Large intestine (tissue), 3 donors: ENCODE data around the gene HCAR1. TPM values are rescaled to one million over a fixed set of nuclear protein-coding genes. Genes with fewer than 3 reads are reported as not detected.
"Not testable (repeated sequence)": the region's sequence is repeated elsewhere in the genome, so short reads cannot be mapped to it uniquely, and the experiment has no call there.

Experiments
- DNase-seq, 2 donors: peaks; one replicate each; pipeline versions ENCODE4 v3.0.0 to v3.0.0-alpha.2; 2013
- H3K27ac ChIP-seq: one replicate; pipeline ENCODE4 v1.5.1; 2013; ENCODE audit warnings: low read length
- H3K27me3 ChIP-seq: 2 replicates; pipeline ENCODE4 v1.6.1; 2013; ENCODE audit warnings: low read length; ENCODE audit not compliant: control insufficient read depth, insufficient read depth
- H3K36me3 ChIP-seq: 2 replicates; pipeline ENCODE4 v1.6.1; 2013; ENCODE audit warnings: low read length; ENCODE audit not compliant: control insufficient read depth, insufficient read depth
- H3K4me1 ChIP-seq: one replicate; pipeline ENCODE4 v1.6.1; 2013; ENCODE audit warnings: low read length; ENCODE audit not compliant: control insufficient read depth, insufficient read depth
- H3K4me3 ChIP-seq: one replicate; pipeline ENCODE4 v1.5.1; 2013; ENCODE audit warnings: low read length
- H3K9me3 ChIP-seq: one replicate; pipeline ENCODE4 v1.6.1; 2013; ENCODE audit warnings: mild to moderate bottlenecking, low read depth, low read length, moderate library complexity; ENCODE audit not compliant: control insufficient read depth
- WGBS: methylation state at CpG from one replicate; pipeline ENCODE4 v1.1.5; 2013; ENCODE audit warnings: low lambda C conversion rate; ENCODE audit not compliant: insufficient coverage; 5-methylcytosine and 5-hydroxymethylcytosine counted together
- polyA plus RNA-seq: library from polyadenylated mRNA; unstranded; fragments of 120-200 nt; gene quantifications from one replicate; pipeline ENCODE4 v1.2.1, GENCODE V29; 2013

The HCAR1 gene
- polyA plus RNA-seq, 1 donor: 0.46 TPM

DNA sequence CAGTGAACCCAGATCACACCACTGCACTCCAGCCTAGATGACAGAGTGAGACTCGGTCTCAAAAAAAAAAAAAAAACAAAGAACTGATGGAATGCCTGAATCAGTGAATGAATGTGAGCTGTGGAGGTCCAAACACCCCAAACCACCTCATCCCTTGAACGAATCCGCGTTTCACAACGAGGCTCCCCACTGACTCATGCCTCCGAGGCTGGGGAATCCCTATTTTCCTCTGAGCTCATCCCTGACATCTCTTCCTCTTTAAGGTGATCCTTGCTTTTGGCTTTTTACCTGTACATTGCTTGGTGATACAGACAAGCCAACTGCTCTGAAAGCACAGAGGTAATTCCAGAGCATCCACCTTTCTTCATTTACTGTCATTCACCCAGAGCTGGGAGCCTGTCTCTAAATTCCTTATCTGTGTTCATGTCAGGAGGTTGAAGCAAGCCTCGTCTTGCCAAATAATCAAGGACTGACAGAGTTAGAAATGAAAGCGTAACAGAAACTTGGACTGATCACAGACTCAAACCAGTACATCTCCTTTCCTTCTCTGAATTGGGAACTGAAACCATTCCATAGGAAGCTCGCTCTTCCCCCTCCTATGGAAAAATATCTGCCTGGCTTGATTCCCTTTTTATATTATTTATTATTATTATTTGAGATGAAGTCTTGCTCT is 30.5 kb downstream of the HCAR1 start:
- H3K27ac ChIP-seq, H3K4me3 ChIP-seq, H3K4me1 ChIP-seq, H3K9me3 ChIP-seq, H3K36me3 ChIP-seq, H3K27me3 ChIP-seq, DNase-seq: not testable (repeated sequence)
- no CpG with 5 or more reads among the region's 9 CpGs for WGBS

DNA sequence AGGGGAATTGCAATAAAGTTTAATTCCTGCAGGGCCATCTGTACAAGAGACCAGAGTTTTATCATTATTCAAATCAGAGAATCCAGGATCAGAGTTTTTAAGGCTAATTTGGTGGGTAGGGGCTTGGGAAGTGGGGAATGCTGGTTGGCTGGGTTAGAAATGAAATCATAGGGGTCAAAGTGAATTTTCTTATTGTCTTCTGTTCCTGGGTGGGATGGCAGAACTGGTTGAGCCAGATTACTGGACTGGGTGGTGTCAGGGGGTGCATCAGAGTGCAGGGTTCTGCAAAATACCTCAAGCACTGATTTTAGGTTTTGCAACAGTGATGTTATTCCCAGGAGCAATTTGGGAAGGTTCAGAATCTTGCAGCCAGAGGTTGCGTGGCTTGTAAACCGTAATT is 33.7 kb downstream of the HCAR1 start:
- not testable (repeated sequence) for DNase-seq, H3K27me3 ChIP-seq, H3K9me3 ChIP-seq, H3K27ac ChIP-seq, H3K36me3 ChIP-seq, H3K4me3 ChIP-seq, H3K4me1 ChIP-seq
- no CpG with 5 or more reads among the region's 2 CpGs for WGBS

DNA sequence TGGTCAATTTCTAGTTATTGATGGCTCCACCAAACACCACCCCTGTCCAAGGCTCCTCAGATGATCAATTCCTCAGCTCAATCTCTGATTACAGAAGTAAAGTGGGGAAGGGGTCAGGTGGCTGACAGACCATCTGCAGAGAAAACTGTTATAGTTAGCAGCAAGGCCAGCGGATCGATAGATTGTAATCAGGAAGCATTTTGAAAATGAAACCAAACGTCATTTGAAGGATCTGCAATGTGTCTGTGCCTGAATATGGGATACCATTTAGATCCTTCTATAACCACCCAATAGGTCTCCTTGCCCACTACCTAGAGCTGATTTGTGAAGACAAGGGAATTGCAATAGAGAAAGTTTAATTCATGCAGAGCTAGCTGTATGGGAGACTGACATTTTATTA is 39.1 kb downstream of the HCAR1 start:
- no CpG with 5 or more reads among the region's 3 CpGs for WGBS
- Histone ChIP-seq H3K9me3 (no peaks in the 10 kb centered on the region), H3K27ac (no peak overlapping the region), H3K36me3 (no peaks in the 10 kb centered on the region), H3K4me3 (no peak overlapping the region), H3K27me3 (no peaks in the 10 kb centered on the region), H3K4me1 (no peaks in the 10 kb centered on the region)
- no peak for DNase-seq

DNA sequence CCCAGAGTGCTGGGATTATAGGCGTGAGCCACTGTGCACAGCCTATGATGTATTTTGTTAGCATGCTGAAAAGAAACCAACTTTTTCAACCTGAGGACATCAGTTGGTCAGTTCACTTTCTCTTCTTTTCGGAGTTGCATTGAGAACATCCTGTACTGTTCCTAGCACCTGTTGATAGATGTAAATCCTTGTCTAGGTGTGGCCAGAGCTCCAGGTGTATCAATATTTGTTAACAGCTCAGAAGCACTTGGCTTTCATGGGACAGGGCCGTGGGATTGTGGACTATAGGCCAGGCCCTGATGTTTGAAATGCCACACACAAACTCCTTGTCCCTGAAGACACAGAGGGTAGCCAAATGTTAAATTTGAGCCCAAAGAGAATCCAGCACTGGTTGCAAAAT is 42.4 kb downstream of the HCAR1 start:
- no peak overlapping the region for H3K27ac ChIP-seq
- H3K36me3 ChIP-seq: no peaks in the 10 kb centered on the region
- no peak overlapping the region for H3K4me3 ChIP-seq
- DNase-seq: peak in 1 of 2 donors; percentile 6
- H3K27me3 ChIP-seq: no peaks in the 10 kb centered on the region
- no peaks in the 10 kb centered on the region for H3K9me3 ChIP-seq
- H3K4me1 ChIP-seq: no peaks in the 10 kb centered on the region
- WGBS: no CpG with 5 or more reads among the region's 3 CpGs

- no CpG with 5 or more reads among the region's 5 CpGs for WGBS
Observed at GRCh38 chr12:122687086-122687485, 43.6 kb downstream of the HCAR1 start.

DNA sequence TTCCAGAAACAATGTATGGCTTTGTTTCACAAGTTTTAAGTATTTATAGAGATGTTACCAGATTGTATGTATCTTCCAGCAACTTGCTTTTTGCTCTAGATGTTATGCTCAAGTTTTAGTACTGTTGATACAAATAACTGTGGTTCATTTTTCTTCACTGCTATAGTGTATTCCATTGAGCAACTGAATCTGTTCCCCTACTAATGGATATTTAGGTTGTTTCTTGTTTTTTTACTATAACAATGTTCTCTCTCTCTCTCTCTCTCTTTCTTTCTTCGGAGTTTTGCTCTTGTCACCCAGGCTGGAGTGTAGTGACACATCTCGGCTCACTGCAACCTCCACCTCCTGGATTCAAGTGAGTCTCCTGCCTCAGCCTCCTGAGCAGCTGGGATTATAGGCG is 44.1 kb downstream of the HCAR1 start:
- DNase-seq: no peak
- H3K27me3 ChIP-seq: no peaks in the 10 kb centered on the region
- no peak overlapping the region for H3K27ac ChIP-seq
- no peaks in the 10 kb centered on the region for H3K9me3 ChIP-seq
- H3K4me1 ChIP-seq: no peaks in the 10 kb centered on the region
- H3K4me3 ChIP-seq: no peak overlapping the region
- H3K36me3 ChIP-seq: no peaks in the 10 kb centered on the region
- WGBS: 100% methylated on average over 1 of the region's 3 CpGs

More at GRCh38 chr12:122687086-122687485, 43.6 kb downstream of the HCAR1 start:
- Histone ChIP-seq H3K36me3 (no peaks in the 10 kb centered on the region), H3K9me3 (no peaks in the 10 kb centered on the region), H3K4me3 (no peak overlapping the region), H3K27me3 (no peaks in the 10 kb centered on the region), H3K4me1 (no peaks in the 10 kb centered on the region), H3K27ac (no peak overlapping the region)
- no peak for DNase-seq

GRCh38 chr12:122684297-122684813 is 46.3 kb downstream of the HCAR1 start:
- 57% methylated on average over 1 of the region's 5 CpGs for WGBS
- Histone ChIP-seq H3K36me3 (no peaks in the 10 kb centered on the region), H3K9me3 (no peaks in the 10 kb centered on the region), H3K27ac (no peak overlapping the region), H3K4me3 (no peak overlapping the region), H3K4me1 (no peaks in the 10 kb centered on the region), H3K27me3 (no peaks in the 10 kb centered on the region)
- no peak for DNase-seq

GRCh38 chr12:122681814-122682213 is 48.8 kb downstream of the HCAR1 start:
- H3K4me3 ChIP-seq: no peak overlapping the region
- H3K27me3 ChIP-seq: no peaks in the 10 kb centered on the region
- no peak overlapping the region for H3K27ac ChIP-seq
- no peaks in the 10 kb centered on the region for H3K36me3 ChIP-seq
- no CpG with 5 or more reads among the region's 4 CpGs for WGBS
- no peaks in the 10 kb centered on the region for H3K4me1 ChIP-seq
- DNase-seq: no peak
- H3K9me3 ChIP-seq: no peaks in the 10 kb centered on the region

DNA sequence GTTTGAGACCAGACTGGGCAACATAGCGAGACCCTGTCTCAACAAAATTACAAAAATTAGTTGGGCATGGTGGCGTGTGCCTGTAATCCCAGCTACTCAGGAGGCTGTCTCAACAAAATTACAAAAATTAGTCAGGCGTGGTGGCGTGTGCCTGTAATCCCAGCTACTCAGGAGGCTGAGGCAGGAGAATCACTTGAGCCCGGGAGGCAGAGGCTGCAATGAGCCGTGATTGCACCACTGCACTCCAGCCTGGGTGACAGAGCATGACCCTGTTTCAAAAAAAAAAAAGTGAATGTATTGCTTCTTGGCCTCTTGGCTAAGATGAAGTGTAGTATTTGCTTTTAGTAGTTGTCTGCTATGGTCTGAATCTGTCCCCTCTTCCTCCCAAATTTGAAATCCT is 49.7 kb downstream of the HCAR1 start:
- not testable (repeated sequence) for H3K9me3 ChIP-seq, H3K27me3 ChIP-seq, H3K27ac ChIP-seq, DNase-seq, H3K36me3 ChIP-seq, H3K4me3 ChIP-seq, H3K4me1 ChIP-seq
- WGBS: no CpG with 5 or more reads among the region's 6 CpGs

- not testable (repeated sequence) for DNase-seq, H3K36me3 ChIP-seq, H3K27ac ChIP-seq, H3K4me1 ChIP-seq, H3K4me3 ChIP-seq, H3K27me3 ChIP-seq, H3K9me3 ChIP-seq
- WGBS: no CpG with 5 or more reads among the region's 32 CpGs
Observed at GRCh38 chr12:122676781-122677180, 53.9 kb downstream of the HCAR1 start.
